HG03095 (cell line): ENCODE measurements around the gene FASN.

ENCODE experiments used
- ATAC-seq: cut with Tn5 transposase; IDR thresholded peaks from one replicate; pipeline ENCODE4 v1.9.1; 2021; ENCODE audit warnings: moderate library complexity; ENCODE audit not compliant: unreplicated experiment

FASN gene

DNA sequence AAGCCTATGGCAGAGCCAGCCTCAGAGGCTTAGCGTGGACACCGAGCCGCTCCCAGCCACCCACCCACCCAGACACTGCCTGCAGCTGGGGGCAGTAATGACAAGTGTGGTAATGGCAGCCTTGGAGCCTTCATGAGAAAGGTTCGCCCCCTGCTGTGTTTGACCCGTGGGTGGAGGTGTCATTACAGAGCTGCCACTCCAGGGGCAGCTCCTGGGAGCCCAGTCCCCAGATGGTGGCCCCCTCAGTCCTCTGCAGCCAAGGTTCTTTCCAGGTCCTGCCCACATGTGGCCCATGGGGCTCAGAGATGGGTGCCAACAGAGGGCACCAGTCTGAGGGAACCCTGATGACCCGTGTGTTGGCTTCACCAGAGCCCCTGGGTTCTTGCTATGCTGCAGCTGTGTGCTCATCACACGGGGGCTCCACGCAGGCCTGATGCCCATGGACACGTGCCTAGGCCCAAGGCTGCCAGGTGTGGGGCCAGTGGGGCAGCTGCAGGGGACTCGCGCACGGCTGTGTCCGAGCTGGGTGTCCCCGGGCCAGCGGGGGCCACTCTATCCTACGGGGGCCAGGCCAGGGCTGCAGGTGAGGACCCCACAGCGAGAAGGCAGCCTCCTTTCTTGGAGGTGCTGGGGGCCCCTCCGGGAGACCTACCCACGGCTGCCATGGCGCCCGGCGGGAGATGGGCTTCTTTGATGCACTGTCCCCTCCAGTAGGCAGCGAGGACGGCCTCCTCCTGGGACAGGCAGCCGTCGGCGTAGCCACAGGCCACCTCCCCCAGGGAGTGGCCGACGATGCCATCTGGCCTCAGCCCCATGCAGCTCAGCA, 8.1 kb downstream of the FASN start:
- no peak for ATAC-seq

DNA sequence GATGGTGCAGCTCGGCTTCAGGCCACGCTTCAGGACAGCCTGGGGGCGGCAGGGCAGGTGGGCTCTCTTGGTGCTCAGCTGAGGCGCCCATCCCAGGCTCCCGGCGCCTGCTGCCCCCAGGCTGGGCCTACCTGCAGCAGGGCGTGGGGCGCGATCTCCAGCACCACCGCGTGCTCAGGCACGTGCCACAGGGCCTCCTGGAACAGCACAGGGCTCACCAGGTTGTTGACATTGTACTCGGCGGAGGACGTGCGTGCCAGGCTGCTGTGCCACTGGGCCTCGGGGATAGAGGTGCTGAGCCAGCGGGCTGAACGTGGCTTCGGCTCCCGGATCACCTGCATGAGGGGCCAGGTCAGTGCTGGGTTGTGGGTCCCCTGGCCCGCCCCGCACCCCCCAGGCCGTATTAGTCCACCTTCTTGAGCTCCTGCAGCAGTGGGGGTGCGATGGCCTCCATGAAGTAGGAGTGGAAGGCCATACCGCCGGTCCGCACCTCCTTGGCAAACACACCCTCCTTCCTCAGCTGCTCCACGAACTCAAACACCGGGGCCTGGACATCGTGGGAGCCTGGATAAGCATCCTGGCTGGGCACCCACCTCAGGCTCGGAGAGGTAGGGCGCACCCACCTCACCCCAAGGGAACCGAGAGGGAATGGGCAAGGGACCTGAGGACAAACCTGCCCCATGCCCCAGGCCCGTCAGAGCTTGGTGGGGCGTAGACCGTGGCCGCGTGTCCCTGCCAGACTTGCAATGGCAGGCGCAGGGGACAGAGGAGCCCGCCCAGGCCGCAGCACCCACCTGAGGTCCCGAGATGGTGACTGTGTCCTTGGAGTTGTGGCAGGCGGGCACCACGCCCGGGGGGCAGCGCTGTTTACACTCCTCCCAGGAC, 9.0 kb downstream of the FASN start:
- no peak for ATAC-seq

DNA sequence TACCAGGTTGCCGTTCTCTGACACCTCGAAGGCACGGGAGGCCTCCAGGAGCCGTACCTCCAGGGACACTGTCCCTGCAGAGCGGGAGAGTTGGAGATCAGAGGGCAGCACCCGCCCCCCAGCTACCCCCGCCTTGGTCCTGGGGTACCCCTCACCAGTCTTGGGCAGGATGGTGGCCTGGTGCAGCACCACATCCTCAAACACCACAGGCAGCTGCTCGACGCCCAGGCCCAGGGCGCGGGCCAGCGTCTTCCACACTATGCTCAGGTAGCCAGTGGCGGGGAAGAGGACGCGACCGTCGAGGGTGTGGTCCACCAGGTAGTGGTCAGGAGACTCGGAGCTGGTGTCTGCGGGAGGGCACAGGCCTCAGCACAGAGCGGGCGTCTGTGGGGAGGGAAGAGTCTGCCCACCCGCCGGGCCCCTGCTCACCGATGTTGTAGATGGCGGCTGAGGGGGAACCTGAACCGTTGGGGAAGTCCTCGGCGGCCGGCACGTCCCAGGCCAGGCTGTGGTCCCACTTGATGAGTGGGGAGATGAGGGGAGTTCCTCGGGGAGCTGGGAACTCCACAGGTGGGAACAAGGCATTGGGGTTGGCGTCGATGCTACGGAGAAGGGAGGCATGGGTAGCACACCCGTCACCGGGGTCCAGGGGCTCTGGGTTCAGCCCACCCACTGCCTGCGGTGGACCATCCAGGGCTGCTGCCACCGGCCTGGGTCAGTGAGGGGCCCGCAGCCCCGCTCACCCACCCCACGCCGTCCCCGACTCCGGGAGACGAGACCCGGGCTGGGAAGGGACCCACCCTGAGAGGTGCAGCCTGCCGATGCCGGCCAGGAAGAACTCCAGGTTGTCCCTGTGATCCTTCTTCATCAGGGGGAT, 9.8 kb downstream of the FASN start:
- no peak for ATAC-seq

DNA sequence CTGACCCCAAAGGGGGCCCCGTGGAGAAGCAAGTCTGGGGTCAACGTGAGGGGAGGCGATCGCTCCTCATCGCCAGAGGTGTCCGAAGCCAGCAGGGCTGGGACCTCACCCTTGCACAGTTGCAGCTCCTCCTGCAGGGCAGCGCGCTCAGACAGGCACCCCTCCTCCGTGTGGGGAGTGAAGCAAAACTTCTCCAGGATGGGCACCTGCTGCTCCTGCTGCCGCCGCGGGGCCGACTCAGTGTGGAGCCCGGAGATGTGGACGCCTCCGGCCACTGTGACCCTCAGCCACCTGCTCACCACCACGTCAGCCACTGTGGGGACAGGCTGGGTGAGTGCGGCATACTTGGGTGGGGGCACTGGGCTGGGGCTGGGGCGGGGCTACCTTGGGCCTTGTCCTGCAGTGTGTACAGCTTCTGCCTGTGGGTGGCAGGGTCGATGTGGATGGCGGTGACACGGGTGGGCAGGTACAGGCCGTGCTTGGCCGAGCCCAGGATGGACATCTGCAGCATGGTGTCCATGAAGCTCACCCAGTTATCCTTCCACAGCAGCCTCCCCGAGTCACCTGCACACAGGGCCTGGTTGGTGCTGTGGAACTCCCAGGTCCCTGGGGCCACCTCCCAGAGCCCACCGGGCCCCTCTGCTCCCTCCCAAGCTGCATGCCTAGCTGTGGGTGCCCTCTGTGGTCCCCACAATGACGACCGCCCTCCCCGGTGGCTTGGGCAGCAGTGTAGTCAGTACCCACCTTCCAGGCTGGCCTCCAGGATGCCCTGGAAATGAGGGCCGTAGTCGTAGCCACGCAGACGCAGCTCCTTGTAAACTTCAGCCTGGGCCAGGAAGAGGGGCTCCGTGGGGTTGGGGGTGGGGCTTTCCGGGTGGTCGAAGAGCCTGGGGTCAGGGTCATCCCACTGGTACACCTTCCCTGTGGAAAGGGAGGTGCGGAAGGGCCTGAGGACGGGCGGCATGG, 10.8 kb downstream of the FASN start:
- ATAC-seq = no peak

DNA sequence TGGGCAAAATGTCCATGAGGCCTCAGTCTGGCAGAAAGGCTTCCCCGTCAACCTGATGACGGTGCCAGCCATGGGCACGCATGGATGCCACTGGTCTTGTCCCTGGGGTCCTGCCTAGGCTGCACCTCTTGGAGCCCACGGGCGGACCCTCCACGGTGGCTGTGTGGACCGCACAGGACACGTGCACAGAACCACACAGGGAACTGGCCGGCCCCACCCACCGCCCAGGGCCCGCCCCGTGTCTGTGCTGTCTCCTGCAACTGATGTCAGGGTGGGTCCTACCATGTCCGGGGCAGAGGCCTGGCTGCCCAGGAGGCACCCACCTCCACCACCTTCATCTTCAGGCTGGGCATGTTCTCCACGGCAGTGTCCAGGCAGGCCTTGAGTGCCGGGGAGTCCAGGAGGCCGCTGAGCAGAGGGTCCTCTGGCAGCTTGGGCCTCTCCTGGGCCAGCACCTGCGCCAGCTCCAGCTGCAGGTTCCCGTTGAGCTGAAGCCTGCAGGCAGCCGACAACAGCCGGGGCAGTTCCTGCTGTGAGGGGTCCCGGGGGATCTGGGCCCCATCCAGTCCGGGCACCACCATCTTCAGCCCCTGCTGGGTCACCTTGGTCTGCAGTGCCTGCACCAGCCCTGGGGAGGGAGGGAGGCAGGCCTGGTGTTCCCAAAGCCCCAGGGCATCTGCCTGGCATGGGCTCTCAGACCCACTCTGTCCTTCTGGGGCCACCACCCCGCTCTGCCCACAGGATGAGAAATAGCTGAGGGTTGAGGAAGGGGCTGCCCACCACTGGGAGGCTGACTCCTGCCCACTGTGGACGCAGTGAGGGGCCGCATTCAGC, 11.9 kb downstream of the FASN start:
- ATAC-seq = no peak

DNA sequence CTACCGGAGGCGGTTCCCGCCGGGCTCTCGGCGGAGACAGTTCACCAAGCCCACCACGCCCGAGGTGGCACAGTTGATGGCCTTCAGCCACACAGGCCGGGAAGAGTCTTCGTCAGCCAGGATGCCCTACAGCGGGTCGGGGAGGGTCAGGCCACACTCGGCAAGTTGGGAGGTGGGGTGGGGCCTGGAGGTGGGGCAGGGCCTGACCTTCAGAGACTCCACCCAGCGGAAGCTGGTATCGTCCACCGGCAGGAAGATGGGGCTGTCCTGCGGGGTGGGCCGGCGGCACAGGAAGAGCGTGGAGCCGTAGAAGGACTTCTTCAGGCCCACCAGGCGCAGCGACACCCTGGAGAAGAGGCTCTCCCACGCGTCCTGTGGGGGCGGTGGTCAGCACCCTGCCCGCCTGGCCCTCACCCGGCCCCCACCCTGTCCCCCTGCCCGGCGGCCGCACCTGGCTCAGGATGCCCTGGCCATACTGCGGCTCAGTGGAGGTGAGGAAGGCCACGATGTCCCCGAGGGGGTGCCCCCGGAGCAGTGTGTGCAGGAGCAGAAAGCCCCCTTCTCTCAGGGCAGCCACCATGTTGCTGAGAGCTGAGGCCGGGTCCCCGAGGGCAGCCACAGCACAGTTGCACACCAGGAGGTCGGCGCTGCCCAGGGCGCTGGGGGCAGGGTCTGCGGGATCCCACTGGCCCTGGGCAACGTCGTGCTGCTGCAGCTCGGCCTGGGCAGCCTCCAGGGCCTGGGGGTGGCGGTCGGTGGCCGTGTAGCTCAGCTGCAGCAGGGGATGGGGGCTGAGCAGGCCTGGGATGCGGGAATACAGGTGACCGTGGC, 12.8 kb downstream of the FASN start:
- ATAC-seq = no peak

DNA sequence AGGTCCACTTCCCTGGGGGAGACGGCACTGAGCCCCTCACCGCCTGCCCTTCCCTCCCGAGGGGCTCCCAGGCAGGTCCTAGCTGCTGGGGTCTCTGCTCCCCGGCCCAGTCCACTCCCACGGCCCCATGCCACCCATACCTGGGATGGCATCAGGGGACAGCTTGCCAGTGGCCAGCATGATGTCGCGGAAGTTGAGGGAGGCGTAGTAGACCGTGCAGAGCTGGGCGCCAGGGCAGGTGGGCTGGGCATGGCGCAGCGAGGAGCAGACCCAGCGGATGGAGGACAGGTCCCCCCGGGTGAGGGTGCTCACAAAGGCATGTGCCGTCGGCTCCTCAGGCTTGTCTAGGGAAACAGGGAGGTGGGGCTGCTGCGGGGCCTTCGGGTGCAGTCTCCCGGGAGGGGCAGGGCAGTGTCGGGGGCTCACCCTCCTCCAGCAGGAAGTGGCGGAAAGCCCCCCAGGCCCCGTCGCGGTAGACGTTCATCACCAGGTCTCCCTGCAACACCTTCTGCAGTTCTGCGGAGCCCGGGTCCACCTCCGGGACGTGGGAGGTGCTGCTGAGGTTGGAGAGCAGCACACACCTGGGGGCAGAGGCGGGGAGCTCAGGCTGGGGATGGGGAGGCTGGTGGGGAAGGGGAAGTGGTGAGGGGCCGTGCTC, 13.5 kb downstream of the FASN start:
- no peak for ATAC-seq

DNA sequence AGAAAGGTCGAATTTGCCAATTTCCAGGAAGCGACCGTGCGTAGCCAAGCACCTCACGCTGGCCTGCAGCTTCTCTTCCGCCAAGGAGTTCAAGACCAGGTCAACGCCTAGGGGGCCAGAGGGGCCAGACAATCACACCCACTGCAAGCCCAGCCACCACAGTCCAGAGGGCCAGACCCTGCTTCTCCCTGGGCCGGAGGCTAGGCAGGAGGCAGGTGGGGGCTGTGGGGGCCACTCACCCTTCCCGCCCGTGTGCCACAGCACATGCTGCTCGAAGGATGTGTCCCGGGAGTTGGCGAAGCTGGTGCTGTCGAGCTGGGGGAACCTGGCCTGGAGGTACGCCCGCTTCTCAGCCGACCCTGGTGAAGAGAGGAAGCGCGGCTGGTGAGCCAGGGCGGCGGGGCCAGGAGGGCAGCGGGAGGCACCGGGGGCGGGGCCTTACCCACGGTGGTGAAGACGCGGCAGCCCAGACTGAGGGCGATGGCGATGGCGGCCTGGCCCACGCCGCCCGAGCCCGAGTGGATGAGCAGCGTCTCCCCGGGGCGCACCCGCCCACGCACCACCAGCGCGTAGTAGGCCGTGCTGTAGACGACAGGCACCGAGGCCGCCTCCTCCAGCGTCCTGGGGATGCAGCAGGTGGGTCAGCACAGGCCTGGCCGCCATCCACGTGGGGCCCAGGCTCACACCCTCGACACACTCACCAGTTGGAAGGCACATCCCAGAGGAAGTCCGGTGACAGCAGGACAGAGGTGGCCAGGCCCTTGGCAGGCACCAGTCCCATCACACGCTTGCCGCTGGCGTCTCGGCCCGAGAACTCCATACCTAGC, 14.3 kb downstream of the FASN start:
- ATAC-seq = no peak

DNA sequence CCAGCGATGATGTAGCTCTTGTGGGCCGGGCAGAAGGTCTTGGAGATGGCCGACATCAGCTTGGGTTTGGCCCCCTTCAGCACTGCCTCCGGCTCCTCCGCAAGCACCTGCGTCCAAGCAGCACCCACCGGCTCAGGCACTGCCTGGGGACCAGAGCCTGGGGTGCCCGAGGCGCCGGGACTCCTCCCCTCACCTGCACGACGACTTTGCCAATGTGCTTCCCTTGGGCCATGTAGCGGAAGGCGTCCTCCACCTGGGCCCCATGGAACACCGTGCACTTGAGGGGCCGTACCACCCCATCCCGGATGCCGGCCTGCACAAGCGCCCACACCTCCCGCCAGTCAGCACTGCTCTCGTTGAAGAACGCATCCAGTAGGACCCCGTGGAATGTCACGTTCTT, 15.0 kb downstream of the FASN start:
- no peak for ATAC-seq

DNA sequence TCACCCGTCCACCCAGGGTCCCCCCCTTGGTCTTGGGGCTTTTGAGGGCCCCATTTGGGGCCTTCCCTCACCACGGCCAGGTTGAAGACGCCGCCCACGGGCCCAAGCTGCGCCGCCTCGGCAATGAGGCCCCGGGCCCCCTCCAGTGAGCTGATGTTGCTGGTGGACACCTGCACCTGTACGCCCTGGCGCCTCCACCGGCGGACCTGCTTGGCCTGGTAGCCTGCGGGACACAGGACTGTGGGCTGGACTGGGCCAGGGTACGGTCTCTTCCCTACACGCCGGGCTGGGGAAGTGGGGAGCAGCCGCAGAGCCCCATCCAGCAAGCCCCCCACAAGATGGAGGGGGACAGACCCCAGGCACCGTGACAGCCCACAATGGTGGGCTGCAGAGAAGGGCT, 15.6 kb downstream of the FASN start:
- ATAC-seq = no peak

DNA sequence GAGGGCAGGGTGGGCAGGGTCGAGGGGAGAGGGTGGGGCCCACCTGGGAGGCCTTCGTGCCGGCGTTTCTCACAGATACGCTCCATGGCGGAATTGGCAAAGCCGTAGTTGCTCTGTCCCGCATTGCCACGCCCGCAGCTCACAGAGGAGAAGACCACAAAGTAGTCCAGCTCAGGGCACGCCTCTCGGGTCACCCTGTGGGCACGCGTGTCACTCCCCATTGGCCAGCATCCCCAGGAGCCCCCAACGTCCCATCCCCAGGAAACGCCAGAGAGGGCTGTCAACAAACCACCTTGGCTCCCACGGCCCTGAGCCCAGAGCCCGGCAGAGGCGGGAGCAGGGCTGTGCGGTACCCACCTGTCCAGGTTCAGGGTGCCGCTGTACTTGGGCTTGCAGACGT, 16.1 kb downstream of the FASN start:
- ATAC-seq = no peak

DNA sequence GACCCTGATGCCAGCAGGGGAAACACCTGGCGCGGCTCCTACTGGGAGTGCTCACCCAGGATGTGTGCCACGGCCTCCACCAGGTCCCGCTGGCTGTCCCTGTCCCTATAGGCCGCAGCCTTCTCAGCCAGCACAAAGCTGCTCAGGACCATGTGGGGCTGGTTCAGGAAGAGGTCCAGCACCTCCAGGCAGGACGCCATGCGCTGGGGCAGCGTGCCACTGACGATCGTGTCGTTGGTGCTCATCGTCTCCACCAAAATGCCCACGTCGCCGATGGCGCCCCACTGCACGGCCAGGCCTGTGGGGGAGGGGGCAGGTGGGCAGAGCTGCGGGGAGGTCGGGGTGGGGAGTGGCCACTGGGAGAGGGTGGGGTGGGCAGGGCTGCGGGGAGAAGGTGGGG, 16.5 kb downstream of the FASN start:
- ATAC-seq = no peak

DNA sequence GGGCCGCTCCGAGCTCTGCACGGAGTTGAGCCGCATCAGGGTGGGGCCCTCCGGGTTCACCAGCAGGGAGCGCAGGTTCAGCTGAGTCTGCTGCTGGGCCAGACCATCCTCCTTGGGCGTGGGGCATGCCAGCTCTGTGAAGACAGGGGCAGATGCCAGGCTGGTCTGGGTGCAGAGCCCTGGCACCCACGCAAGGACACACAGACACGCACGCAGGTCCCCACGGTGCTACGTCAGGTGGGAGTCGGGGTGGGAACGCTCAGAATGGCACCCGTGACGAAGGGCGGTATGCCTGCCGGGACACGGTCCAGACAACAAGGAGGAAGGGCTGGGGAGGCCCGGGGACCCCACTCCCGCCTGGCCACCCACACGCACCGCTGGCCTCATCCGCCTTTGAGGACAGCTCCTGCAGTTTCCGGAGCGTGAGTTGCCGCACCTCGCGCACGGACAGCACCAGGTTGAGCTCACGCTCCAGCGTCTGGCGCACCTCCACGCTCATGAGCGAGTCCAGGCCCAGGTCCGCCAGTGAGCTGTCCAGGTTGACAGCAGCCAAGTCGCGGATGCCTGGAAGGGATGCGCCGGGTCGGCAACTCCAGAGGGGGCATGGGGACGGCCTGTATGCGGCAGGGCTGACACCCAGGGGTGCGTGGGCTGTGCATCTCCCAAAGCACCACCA, 17.1 kb downstream of the FASN start:
- no peak for ATAC-seq

DNA sequence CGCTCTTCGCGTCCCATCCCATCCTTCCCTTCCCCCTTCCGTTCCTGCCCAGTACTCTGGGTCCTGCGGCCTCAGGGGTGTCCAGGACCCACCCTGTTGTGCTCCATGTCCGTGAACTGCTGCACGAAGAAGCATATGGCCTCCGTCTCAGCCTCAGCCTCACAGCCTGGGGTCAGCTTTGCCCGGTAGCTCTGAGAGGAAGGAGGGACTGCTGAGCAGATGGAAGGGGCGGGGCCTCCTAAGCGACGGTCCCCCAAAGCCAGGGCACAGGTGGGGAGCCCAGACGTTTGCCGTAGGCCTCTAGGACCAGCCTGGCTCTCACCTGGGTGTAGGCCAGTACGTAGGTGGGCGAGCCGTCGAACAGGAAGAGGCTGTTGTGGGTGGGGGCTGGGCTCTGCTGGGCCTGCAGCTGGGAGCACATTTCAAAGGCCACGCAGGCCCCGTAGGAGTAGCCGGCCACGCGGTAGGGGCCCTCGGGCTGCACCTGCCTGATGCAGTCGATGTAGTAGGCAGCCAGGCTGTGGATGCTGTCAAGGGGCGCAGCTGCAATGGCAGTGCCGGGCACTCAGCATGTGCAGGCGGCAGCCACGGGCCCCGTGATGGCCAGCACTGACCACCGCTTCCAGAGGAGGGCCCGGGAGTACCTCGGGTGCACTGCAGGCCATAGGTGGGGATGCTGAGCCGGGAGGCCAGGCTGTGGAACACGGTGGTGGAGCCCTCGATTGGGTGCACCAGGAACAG, 17.8 kb downstream of the FASN start:
- no peak for ATAC-seq

DNA sequence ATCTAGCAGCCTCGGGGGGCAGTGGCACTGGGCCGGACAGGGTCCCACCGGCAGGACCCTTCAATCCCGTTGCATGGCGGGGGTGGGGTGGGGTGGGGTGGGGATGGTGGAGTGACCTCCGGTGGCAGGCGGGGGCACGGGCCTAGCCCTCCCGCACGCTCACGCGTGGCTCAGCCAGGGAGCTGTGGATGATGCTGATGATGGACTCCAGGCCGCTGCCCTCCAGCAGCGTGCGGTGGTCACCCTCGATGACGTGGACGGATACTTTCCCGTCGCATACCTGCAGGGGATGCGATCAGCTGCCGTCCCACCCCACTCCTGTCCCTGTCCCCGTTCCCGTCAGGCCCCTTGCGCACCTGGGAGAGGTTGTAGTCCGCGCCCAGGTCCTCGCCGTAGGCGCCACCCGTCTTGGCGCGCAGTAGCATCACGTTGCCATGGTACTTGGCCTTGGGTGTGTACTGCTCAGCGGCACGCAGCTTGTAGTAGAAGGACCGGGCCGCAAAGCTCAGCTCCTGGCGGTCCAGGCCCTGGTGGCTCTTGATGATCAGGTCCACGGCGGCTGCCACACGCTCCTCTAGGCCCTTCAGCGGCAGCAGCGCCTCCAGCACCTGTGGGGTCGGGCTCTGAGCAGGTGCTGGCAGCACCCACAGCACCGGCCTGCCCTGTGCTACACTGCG, 18.9 kb downstream of the FASN start:
- ATAC-seq = no peak
